GM12878 (cell line): ENCODE results near the gene TLR1. TPM values are rescaled to one million over a fixed set of nuclear protein-coding genes. Genes with fewer than 3 reads are reported as not detected.

Source experiments
- ATF7 ChIP-seq: fragments of 450-650 bp; IDR thresholded peaks from 2 replicates; pipeline ENCODE4 v1.6.1; 2016; ENCODE audit warnings: low read depth, mild to moderate bottlenecking
- BHLHE40 ChIP-seq, 2 experiments: fragments of 450-650 bp in 1 of 2; IDR thresholded peaks; 2 replicates each; pipeline ENCODE4 v1.6.1; 2011 to 2017; ENCODE audit warnings: low read depth in 2 of 2, borderline replicate concordance in 1 of 2, improper control_type of control experiment in 1 of 2, low read length in 1 of 2, mild to moderate bottlenecking in 1 of 2
- BMI1 ChIP-seq: fragments of 450-650 bp; IDR thresholded peaks from 2 replicates; pipeline ENCODE4 v1.6.1; 2016; ENCODE audit warnings: mild to moderate bottlenecking, moderate library complexity, borderline replicate concordance
- CHD1 ChIP-seq: IDR thresholded peaks from 2 replicates; pipeline ENCODE4 v1.6.1; 2012; ENCODE audit warnings: low read depth, low read length, improper control_type of control experiment
- CHD4 ChIP-seq: fragments of 200-600 bp; sonication (generic); IDR thresholded peaks from 2 replicates; pipeline ENCODE4 v1.6.1; 2016; ENCODE audit warnings: mild to moderate bottlenecking
- HDAC6 ChIP-seq: fragments of 200-600 bp; sonication (generic); IDR thresholded peaks from one replicate; pipeline ENCODE4 v1.8.0; 2017; ENCODE audit warnings: antibody characterized with exemption; ENCODE audit not compliant: unreplicated experiment
- HDGF ChIP-seq: fragments of 450-650 bp; IDR thresholded peaks from 2 replicates; pipeline ENCODE4 v1.6.1; 2016; ENCODE audit warnings: antibody characterized with exemption
- IKZF2 ChIP-seq, 2 experiments: fragments of 450-650 bp; IDR thresholded peaks; 2 replicates each; pipeline ENCODE4 v1.6.1; 2017; ENCODE audit warnings: mild to moderate bottlenecking in 2 of 2, moderate library complexity in 2 of 2
- KDM1A ChIP-seq: fragments of 200-600 bp; sonication (generic); IDR thresholded peaks from 2 replicates; pipeline ENCODE4 v1.6.1; 2016; ENCODE audit warnings: borderline replicate concordance
- MYC ChIP-seq: IDR thresholded peaks from 2 replicates; pipeline ENCODE4 v1.6.1; 2011; ENCODE audit warnings: mild to moderate bottlenecking, low read length, moderate library complexity, inconsistent platforms; ENCODE audit not compliant: insufficient read depth, insufficient replicate concordance, insufficient read length, severe bottlenecking
- NR2C1 ChIP-seq: fragments of 450-650 bp; IDR thresholded peaks from 2 replicates; pipeline ENCODE4 v1.6.1; 2017; ENCODE audit warnings: antibody characterized with exemption, mild to moderate bottlenecking, moderate library complexity
- NR2C2 ChIP-seq: IDR thresholded peaks from 2 replicates; pipeline ENCODE4 v1.6.1; 2011; ENCODE audit warnings: borderline replicate concordance, low read depth; ENCODE audit not compliant: control insufficient read depth, insufficient read length
- PAX8 ChIP-seq: fragments of 450-650 bp; IDR thresholded peaks from 2 replicates; pipeline ENCODE4 v1.6.1; 2017; ENCODE audit warnings: mild to moderate bottlenecking, moderate library complexity
- PML ChIP-seq: IDR thresholded peaks from 2 replicates; pipeline ENCODE4 v1.6.1; 2012; ENCODE audit warnings: low read length, inconsistent platforms
- RB1 ChIP-seq: fragments of 450-650 bp; formaldehyde crosslinking; IDR thresholded peaks from 2 replicates; pipeline ENCODE4 v1.6.1; 2017; ENCODE audit warnings: mild to moderate bottlenecking, borderline replicate concordance
- RUNX3 ChIP-seq: IDR thresholded peaks from 2 replicates; pipeline ENCODE4 v1.6.1; 2012; ENCODE audit warnings: low read length, inconsistent platforms
- SMAD1 ChIP-seq: fragments of 450-650 bp; IDR thresholded peaks from 2 replicates; pipeline ENCODE4 v1.6.1; 2018; ENCODE audit warnings: mild to moderate bottlenecking, low read depth; ENCODE audit not compliant: partially characterized antibody
- SMC3 ChIP-seq: IDR thresholded peaks from 2 replicates; pipeline ENCODE4 v1.6.1; 2011; ENCODE audit warnings: low read length, improper control_type of control experiment, borderline replicate concordance
- SP1 ChIP-seq: IDR thresholded peaks from one replicate; pipeline ENCODE4 v1.6.1; 2011; ENCODE audit warnings: low read depth, low read length
- SUPT20H ChIP-seq: IDR thresholded peaks from 2 replicates; pipeline ENCODE4 v1.6.1; 2011; ENCODE audit warnings: low read depth, mild to moderate bottlenecking, low read length, moderate library complexity, borderline replicate concordance; ENCODE audit not compliant: control insufficient read depth
- ZBED1 ChIP-seq: IDR thresholded peaks from 2 replicates; pipeline ENCODE4 v1.6.1; 2016; ENCODE audit warnings: borderline replicate concordance
- ZNF207 ChIP-seq: fragments of 450-650 bp; IDR thresholded peaks from 2 replicates; pipeline ENCODE4 v1.6.1; 2014; ENCODE audit warnings: antibody characterized with exemption, mild to moderate bottlenecking, borderline replicate concordance
- polyA plus RNA-seq, 11 experiments: library from polyadenylated mRNA; depleted of rRNA in 4 of 11; unstranded in 6 of 11; stranded (reverse) in 5 of 11; fragments of >200 nt; fragmentation: Nextera tagmentation in 4 of 11; fragmentation: Illumina TruSeq in 1 of 11; extraction: Ambion mirVana in 4 of 11; extraction: Trizol in 1 of 11; gene quantifications; 1 replicate in 1 of 11; 2 replicates in 10 of 11; pipeline versions ENCODE4 v1.2.1 to v1.2.3, GENCODE V29; 2011 to 2016; ENCODE audit warnings: inconsistent platforms in 2 of 11, missing spikeins in 2 of 11, low read depth in 1 of 11
- total RNA-seq, 4 experiments: library from RNA; depleted of rRNA in 3 of 4; stranded (reverse); fragments of >200 nt in 3 of 4; fragmentation: Illumina TruSeq in 1 of 4; extraction: Trizol in 1 of 4; gene quantifications; 2 replicates each; pipeline versions ENCODE4 v1.2.1 to v1.2.3, GENCODE V29; 2013 to 2021
- TF ChIP-seq, protein P1 (sequence below): fragments of 450-650 bp; IDR thresholded peaks from 2 replicates; pipeline ENCODE4 v1.6.1; 2017; ENCODE audit warnings: borderline replicate concordance
- TF ChIP-seq, protein P2 (sequence below): IDR thresholded peaks from 2 replicates; pipeline ENCODE4 v1.6.1; 2012; ENCODE audit warnings: mild to moderate bottlenecking, low read depth, low read length
- TF ChIP-seq, protein P3 (sequence below): fragments of 450-650 bp; IDR thresholded peaks from 2 replicates; pipeline ENCODE4 v1.6.1; 2014; ENCODE audit warnings: mild to moderate bottlenecking
- TF ChIP-seq, protein P4 (sequence below): fragments of 450-650 bp; IDR thresholded peaks from 2 replicates; pipeline ENCODE4 v1.6.1; 2016; ENCODE audit warnings: mild to moderate bottlenecking

The TLR1 gene
- total and polyA plus RNA-seq, 10 of the 15 experiments (the other 5 are each of a cell fraction or from before 2014, with no cell fraction given), result 9.3 to 57.1 (median 20.4) TPM

DNA sequence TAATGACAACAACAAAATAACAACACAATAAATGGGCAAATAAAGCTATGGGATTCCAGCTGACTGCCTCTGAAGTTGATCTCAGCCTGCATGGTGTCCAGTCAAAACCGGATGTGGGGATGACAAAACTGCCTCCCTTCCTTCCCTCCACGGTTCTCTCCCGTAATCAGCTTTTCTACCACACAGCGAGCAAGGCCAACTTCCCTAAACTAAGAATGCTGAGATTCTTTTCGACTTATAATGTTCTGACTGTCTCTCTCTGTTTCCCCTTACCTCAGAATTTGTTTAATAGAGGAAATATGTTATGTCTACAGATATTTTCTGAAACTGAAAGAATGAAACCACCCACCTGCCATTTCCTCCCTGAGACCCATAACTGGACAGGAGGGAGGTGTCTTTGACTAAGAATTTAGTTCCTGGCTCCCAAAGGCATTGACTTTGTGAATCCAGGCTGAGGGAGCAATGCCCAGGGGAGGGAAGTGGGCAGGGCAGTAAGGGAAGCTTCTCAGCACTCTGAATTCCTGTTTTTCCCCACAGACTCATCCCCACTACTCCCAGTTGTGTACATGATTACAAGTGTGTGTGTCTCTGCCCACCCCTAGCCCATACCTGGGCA is 1.0 kb upstream of the TLR1 start (continued):
- TF ChIP-seq, protein P1, sequence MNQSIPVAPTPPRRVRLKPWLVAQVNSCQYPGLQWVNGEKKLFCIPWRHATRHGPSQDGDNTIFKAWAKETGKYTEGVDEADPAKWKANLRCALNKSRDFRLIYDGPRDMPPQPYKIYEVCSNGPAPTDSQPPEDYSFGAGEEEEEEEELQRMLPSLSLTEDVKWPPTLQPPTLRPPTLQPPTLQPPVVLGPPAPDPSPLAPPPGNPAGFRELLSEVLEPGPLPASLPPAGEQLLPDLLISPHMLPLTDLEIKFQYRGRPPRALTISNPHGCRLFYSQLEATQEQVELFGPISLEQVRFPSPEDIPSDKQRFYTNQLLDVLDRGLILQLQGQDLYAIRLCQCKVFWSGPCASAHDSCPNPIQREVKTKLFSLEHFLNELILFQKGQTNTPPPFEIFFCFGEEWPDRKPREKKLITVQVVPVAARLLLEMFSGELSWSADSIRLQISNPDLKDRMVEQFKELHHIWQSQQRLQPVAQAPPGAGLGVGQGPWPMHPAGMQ, result no peak
- peak; percentile 88 for TF ChIP-seq SMAD1
- no peak for TF ChIP-seq RB1
- TF ChIP-seq, protein P2, sequence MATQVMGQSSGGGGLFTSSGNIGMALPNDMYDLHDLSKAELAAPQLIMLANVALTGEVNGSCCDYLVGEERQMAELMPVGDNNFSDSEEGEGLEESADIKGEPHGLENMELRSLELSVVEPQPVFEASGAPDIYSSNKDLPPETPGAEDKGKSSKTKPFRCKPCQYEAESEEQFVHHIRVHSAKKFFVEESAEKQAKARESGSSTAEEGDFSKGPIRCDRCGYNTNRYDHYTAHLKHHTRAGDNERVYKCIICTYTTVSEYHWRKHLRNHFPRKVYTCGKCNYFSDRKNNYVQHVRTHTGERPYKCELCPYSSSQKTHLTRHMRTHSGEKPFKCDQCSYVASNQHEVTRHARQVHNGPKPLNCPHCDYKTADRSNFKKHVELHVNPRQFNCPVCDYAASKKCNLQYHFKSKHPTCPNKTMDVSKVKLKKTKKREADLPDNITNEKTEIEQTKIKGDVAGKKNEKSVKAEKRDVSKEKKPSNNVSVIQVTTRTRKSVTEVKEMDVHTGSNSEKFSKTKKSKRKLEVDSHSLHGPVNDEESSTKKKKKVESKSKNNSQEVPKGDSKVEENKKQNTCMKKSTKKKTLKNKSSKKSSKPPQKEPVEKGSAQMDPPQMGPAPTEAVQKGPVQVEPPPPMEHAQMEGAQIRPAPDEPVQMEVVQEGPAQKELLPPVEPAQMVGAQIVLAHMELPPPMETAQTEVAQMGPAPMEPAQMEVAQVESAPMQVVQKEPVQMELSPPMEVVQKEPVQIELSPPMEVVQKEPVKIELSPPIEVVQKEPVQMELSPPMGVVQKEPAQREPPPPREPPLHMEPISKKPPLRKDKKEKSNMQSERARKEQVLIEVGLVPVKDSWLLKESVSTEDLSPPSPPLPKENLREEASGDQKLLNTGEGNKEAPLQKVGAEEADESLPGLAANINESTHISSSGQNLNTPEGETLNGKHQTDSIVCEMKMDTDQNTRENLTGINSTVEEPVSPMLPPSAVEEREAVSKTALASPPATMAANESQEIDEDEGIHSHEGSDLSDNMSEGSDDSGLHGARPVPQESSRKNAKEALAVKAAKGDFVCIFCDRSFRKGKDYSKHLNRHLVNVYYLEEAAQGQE, result no peak
- TF ChIP-seq, protein P3, sequence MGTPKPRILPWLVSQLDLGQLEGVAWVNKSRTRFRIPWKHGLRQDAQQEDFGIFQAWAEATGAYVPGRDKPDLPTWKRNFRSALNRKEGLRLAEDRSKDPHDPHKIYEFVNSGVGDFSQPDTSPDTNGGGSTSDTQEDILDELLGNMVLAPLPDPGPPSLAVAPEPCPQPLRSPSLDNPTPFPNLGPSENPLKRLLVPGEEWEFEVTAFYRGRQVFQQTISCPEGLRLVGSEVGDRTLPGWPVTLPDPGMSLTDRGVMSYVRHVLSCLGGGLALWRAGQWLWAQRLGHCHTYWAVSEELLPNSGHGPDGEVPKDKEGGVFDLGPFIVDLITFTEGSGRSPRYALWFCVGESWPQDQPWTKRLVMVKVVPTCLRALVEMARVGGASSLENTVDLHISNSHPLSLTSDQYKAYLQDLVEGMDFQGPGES, result no peak
- no peak for TF ChIP-seq NR2C2
- TF ChIP-seq HDAC6, result no peak
- peak; percentile 92 for TF ChIP-seq ATF7
- peak; percentile 91 for TF ChIP-seq RUNX3
- no peak for TF ChIP-seq HDGF
- no peak; the same call in 1 of the 2 replicates for TF ChIP-seq SMC3
- TF ChIP-seq KDM1A, result no peak
- no peak for TF ChIP-seq ZNF207
- no peak for TF ChIP-seq NR2C1
- peak; percentile 42; the same call in 1 of the 2 replicates for TF ChIP-seq PML
- no peak for TF ChIP-seq CHD4
- peak; percentile 95 to 97 for TF ChIP-seq IKZF2 (IDR thresholded peaks at IDR 0.05)
- TF ChIP-seq, protein P4, sequence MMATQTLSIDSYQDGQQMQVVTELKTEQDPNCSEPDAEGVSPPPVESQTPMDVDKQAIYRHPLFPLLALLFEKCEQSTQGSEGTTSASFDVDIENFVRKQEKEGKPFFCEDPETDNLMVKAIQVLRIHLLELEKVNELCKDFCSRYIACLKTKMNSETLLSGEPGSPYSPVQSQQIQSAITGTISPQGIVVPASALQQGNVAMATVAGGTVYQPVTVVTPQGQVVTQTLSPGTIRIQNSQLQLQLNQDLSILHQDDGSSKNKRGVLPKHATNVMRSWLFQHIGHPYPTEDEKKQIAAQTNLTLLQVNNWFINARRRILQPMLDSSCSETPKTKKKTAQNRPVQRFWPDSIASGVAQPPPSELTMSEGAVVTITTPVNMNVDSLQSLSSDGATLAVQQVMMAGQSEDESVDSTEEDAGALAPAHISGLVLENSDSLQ, result peak; percentile 43; the same call in 1 of the 2 replicates
- peak; percentile 20 for TF ChIP-seq SP1
- TF ChIP-seq CHD1, result no peak
- TF ChIP-seq SUPT20H, result no peak
- no peak for TF ChIP-seq PAX8
- TF ChIP-seq ZBED1, result peak; percentile 77; the same call in 1 of the 2 replicates
- peak; percentile 51 to 67; a peak in 2 of 4 replicates for TF ChIP-seq BHLHE40 (IDR thresholded peaks at IDR 0.05; ENCODE audit: borderline replicate concordance in 1 of 2, low read depth in 2 of 2, low read length in 1 of 2)
- no peak for TF ChIP-seq MYC
- no peak for TF ChIP-seq BMI1
